ENCODE results near the gene ORC4.
"Not testable (repeated sequence)": the region's sequence is repeated elsewhere in the genome, so short reads cannot be mapped to it uniquely, and the experiment has no call there.

The ORC4 gene

GRCh38 chr2:148007219-148007900 lies 13.2 kb downstream of the ORC4 start:
- no peak for TF ChIP-seq CTCF (IDR thresholded peaks at IDR 0.05)
- DNase-seq: no peak
- Mint-ChIP-seq H3K27ac (no peak overlapping the region), H3K4me3 (no peak overlapping the region), H3K4me1 (no peaks in the 10 kb centered on the region), H3K36me3 (ENCODE audit: low read depth) (peaks cover 98% of the 10 kb centered on the region), H3K27me3 (ENCODE audit: low read depth, poor library complexity) (peaks cover 5% of the 10 kb centered on the region), H3K9me3 (peaks cover 100% of the 10 kb centered on the region)

DNA sequence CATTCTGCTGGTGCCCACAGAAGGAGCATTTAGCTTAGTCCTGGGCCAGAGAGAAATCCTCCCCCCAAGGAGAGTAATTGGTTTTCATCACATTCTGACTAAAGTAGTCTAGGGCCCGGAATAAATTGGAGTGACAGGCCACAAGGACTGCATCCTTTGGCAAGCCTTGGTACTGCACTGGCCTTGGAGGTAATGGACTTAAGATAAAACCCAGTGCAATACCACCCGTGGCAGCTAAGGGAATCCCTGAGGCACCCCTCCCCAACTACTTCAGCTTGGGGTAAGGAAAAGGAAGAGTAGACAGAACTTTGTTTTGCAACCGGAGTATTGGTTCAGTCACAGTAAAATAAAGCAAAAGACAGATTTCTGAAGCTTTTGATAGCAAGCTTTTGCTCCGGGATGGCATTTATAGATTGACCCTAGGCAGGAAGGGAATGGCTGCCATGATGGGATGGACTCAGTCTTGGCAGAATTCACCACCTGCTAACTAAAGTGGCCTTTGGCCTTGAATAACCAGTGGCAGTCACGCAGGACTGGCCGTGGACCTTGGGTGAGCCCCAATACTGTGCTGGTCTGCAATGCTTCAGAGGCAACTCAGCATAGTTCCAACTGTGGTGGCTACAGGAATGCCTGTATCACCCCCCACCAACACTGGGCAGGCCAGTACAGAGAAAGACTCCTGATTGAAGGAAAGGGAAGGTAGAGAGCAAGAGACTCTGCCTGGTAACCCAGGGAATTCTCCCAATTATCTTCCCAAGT lies 14.1 kb downstream of the ORC4 start:
- H3K36me3 Mint-ChIP-seq (ENCODE audit: low read depth): peaks cover 98% of the 10 kb centered on the region

GRCh38 chr2:148002420-148002819 lies 18.1 kb downstream of the ORC4 start:
- Mint-ChIP-seq H3K36me3 (ENCODE audit: low read depth) (peaks cover 97% of the 10 kb centered on the region), H3K9me3 (peaks cover 74% of the 10 kb centered on the region), H3K4me1 (peaks cover 10% of the 10 kb centered on the region)
- not testable (repeated sequence) for DNase-seq; H3K27me3 Mint-ChIP-seq (ENCODE audit: low read depth, poor library complexity); H3K4me3 Mint-ChIP-seq; H3K27ac Mint-ChIP-seq

More for the DNA sequence above, 14.1 kb downstream of the ORC4 start:
- Mint-ChIP-seq H3K27me3 (ENCODE audit: low read depth, poor library complexity) (peaks cover 5% of the 10 kb centered on the region), H3K9me3 (peaks cover 100% of the 10 kb centered on the region), H3K4me1 (no peaks in the 10 kb centered on the region), H3K4me3 (no peak overlapping the region), H3K27ac (no peak overlapping the region)
- no peak for DNase-seq
- TF ChIP-seq CTCF (IDR thresholded peaks at IDR 0.05): no peak

DNA sequence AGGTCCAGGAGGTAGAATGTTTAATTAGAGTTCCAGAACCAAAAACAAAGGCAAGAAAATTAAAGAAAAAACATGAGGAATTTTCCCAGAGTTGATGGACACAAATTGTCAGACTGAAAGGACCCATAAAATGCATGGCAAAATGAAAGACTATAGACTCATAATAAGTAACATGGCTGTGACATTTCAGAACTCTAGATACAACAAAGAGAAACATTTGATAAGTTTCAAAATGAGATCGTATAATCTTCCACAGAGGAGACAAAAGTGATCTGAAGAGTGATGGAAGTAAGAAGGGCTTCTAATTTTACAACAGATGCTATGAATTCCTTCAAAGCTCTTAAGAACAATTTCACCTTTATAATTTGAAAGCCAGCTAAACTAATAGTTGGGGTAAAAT lies 20.4 kb downstream of the ORC4 start:
- H3K36me3 Mint-ChIP-seq (ENCODE audit: low read depth): peaks cover 98% of the 10 kb centered on the region

DNA sequence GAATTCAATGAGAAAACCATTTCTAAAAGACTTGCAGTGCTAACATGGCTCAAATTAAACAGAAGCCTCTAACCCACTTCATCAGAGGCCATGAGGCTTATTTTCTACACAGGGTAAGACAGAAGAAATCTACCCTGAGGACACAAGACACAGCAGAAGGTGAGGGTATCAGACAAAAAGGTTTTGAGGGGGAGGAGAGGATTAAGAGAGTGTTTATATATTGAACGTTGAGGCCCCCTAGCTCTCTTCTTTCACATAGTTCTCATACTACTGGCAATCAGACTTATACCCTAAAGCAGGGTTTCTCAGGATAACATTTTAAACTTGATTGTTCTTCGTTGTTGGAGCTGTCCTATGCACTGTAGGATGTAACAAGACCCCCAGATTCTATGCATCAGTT lies 21.4 kb downstream of the ORC4 start:
- H3K27me3 Mint-ChIP-seq (ENCODE audit: low read depth, poor library complexity): no peaks in the 10 kb centered on the region
- TF ChIP-seq CTCF (IDR thresholded peaks at IDR 0.05): no peak
- no peak for DNase-seq
- peaks cover 10% of the 10 kb centered on the region for H3K4me1 Mint-ChIP-seq
- no peak overlapping the region for H3K4me3 Mint-ChIP-seq
- H3K36me3 Mint-ChIP-seq (ENCODE audit: low read depth): peaks cover 98% of the 10 kb centered on the region
- H3K27ac Mint-ChIP-seq: no peak overlapping the region
- peaks cover 70% of the 10 kb centered on the region for H3K9me3 Mint-ChIP-seq

More for the DNA sequence above, 20.4 kb downstream of the ORC4 start:
- DNase-seq: no peak
- TF ChIP-seq CTCF (IDR thresholded peaks at IDR 0.05): no peak
- Mint-ChIP-seq H3K4me1 (peaks cover 10% of the 10 kb centered on the region), H3K9me3 (peaks cover 72% of the 10 kb centered on the region), H3K27me3 (ENCODE audit: low read depth, poor library complexity) (no peaks in the 10 kb centered on the region), H3K4me3 (no peak overlapping the region), H3K27ac (no peak overlapping the region)

DNA sequence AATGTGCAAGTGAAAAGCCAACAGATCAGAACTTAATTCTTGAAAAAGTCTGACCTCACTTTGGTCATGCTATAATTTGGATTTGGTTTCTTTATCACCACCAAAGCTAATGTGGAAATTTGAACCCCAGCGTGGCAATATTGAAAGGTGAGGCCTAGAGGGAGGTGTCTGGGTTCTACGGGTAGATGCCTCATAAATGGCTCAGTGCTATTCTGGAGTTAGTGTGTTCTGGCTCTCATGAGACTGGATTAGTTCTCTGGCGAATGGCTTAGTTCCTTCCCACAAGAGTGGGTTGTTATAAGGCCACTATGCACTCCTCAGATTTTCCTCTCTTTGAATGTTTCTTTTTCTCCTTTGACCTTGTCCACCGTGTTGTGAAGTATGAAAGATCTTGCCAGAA lies 22.3 kb downstream of the ORC4 start:
- no peaks in the 10 kb centered on the region for H3K27me3 Mint-ChIP-seq (ENCODE audit: low read depth, poor library complexity)
- no peak for DNase-seq
- H3K36me3 Mint-ChIP-seq (ENCODE audit: low read depth): peaks cover 92% of the 10 kb centered on the region
- no peak for TF ChIP-seq CTCF (IDR thresholded peaks at IDR 0.05)
- H3K4me1 Mint-ChIP-seq: peaks cover 10% of the 10 kb centered on the region
- H3K27ac Mint-ChIP-seq: no peak overlapping the region
- peaks cover 64% of the 10 kb centered on the region for H3K9me3 Mint-ChIP-seq
- H3K4me3 Mint-ChIP-seq: no peak overlapping the region

Measured in nephron progenitor cell (in vitro differentiated cells).